HepG2 (cell line): Measurements from ENCODE around the gene LRIT1. TPM values are rescaled to one million over a fixed set of nuclear protein-coding genes. Genes with fewer than 3 reads are reported as not detected.

ENCODE experiments used
- ATAC-seq: fragments of 200-7000 bp; cut with Tn5 transposase; 3 replicates; pipeline ENCODE4 v1.9.1; 2020; ENCODE audit warnings: mild to moderate bottlenecking, moderate library complexity
- BruUV-seq: library from RNA; stranded (reverse); fragments of 400-500 nt; replicated peaks from 2 replicates; lab custom pipeline; 2021; lab: Mats Ljungman, UMichigan
- CTCF ChIA-PET: fragments of 300-600 bp; formaldehyde crosslinking; extraction: SDS; loops from one replicate; lab custom pipeline; 2021; ENCODE audit warnings: low total read pairs, inconsistent platforms, low intra/inter-chr PET ratio; lab: Yijun Ruan, JAX
- POLR2A ChIA-PET: fragments of 350-600 bp; sonication (Branson Sonifier 250); formaldehyde crosslinking; loops from one replicate; lab custom pipeline; 2020; ENCODE audit warnings: antibody characterized with exemption, inconsistent platforms; lab: Yijun Ruan, JAX
- DNase-seq: peaks from one replicate; pipeline ENCODE4 v3.0.0-alpha.2; 2015; ENCODE audit warnings: low spot score
- FAIRE-seq: peaks from 3 replicates; lab custom pipeline; 2011; peaks lifted over from hg19 to GRCh38; lab: Jason Lieb, UNC
- H2AFZ ChIP-seq: one replicate; pipeline ENCODE4 v1.6.1; 2011; ENCODE audit warnings: low read length, inconsistent platforms
- H3K27ac ChIP-seq: fragments of 300-600 bp; 3 replicates; pipeline ENCODE4 v1.8.0; 2011; ENCODE audit warnings: mixed run types, mild to moderate bottlenecking, mixed read lengths, low read length, inconsistent platforms; ENCODE audit not compliant: insufficient read depth; ENCODE audit errors: extremely low read length
- H3K27me3 ChIP-seq, 2 experiments: fragments of 200-600 bp in 1 of 2; 2 replicates in 1 of 2; 3 replicates in 1 of 2; pipeline versions ENCODE4 v1.6.0 to v1.8.0; 2011; ENCODE audit warnings: low read length in 2 of 2, mild to moderate bottlenecking in 2 of 2, moderate library complexity in 2 of 2, inconsistent platforms in 1 of 2; ENCODE audit not compliant: insufficient read depth in 2 of 2, control insufficient read depth in 1 of 2
- H3K36me3 ChIP-seq, 2 experiments: fragments of 200-600 bp in 1 of 2; replicated peaks in 1 of 2; 2 replicates in 1 of 2; 3 replicates in 1 of 2; pipeline versions ENCODE4 v1.5.1 to v1.8.0; 2011; ENCODE audit warnings: low read length in 2 of 2, inconsistent platforms in 1 of 2; ENCODE audit not compliant: insufficient read depth in 2 of 2, control insufficient read depth in 1 of 2
- H3K4me1 ChIP-seq: 2 replicates; pipeline ENCODE4 v1.5.1; 2012; ENCODE audit warnings: low read length, inconsistent platforms; ENCODE audit not compliant: insufficient read depth
- H3K4me2 ChIP-seq: 2 replicates; pipeline ENCODE4 v1.6.0; 2011; ENCODE audit warnings: low read depth, low read length, inconsistent platforms
- H3K4me3 ChIP-seq, 3 experiments: fragments of 200-600 bp in 1 of 3; sonication (generic), shearing (Covaris generic) in 1 of 3; replicated peaks in 1 of 3; 2 replicates each; pipeline ENCODE4 v1.5.1; 2011 to 2016; ENCODE audit warnings: low read length in 3 of 3, inconsistent platforms in 2 of 3, low read depth in 2 of 3, mild to moderate bottlenecking in 2 of 3, control low read depth in 1 of 3, mixed read lengths in 1 of 3; ENCODE audit not compliant: insufficient read depth in 1 of 3
- H3K79me2 ChIP-seq: one replicate; pipeline ENCODE4 v1.6.1; 2011; ENCODE audit warnings: low read length, inconsistent platforms; ENCODE audit not compliant: insufficient read depth
- H3K9ac ChIP-seq: 2 replicates; pipeline ENCODE4 v1.6.0; 2011; ENCODE audit warnings: mild to moderate bottlenecking, low read depth, low read length, inconsistent platforms; ENCODE audit not compliant: insufficient read depth
- H3K9me3 ChIP-seq: 2 replicates; pipeline ENCODE4 v1.5.1; 2012; ENCODE audit warnings: mild to moderate bottlenecking, low read length
- H4K20me1 ChIP-seq: 2 replicates; pipeline ENCODE4 v1.6.0; 2011; ENCODE audit warnings: inconsistent platforms, mild to moderate bottlenecking, low read length, moderate library complexity; ENCODE audit not compliant: insufficient read depth
- BRD4 ChIP-seq: sonication (generic); formaldehyde crosslinking; IDR thresholded peaks from 2 replicates; pipeline ENCODE4 v1.4.0; 2020; ENCODE audit warnings: missing genetic modification reagents
- CBX2 ChIP-seq, 2 experiments: fragments of 200-600 bp in 1 of 2; sonication (generic); formaldehyde crosslinking in 1 of 2; IDR thresholded peaks; 2 replicates each; pipeline versions ENCODE4 v1.7.0 to v1.8.1; 2018 to 2022; ENCODE audit warnings: low read depth in 2 of 2, low read length in 1 of 2, mild to moderate bottlenecking in 1 of 2, missing genetic modification reagents in 1 of 2
- MED13 ChIP-seq: sonication (generic); formaldehyde crosslinking; IDR thresholded peaks from 2 replicates; pipeline ENCODE4 v1.5.0; 2020; ENCODE audit warnings: missing genetic modification reagents
- NKX3-1 ChIP-seq: sonication (generic); formaldehyde crosslinking; IDR thresholded peaks from 2 replicates; pipeline ENCODE4 v1.5.0; 2020; ENCODE audit warnings: missing genetic modification reagents
- SOX6 ChIP-seq, 2 experiments: fragments of 450-650 bp in 1 of 2; sonication (generic) in 1 of 2; formaldehyde crosslinking in 1 of 2; IDR thresholded peaks; 2 replicates each; pipeline versions ENCODE4 v1.4.0 to v1.6.1; 2017 to 2020; ENCODE audit warnings: antibody characterized with exemption in 1 of 2, mild to moderate bottlenecking in 1 of 2, missing genetic modification reagents in 1 of 2
- SP2 ChIP-seq: sonication (generic); formaldehyde crosslinking; IDR thresholded peaks from 2 replicates; pipeline ENCODE4 v1.5.1; 2020; ENCODE audit warnings: mild to moderate bottlenecking, missing genetic modification reagents
- ZBTB7A ChIP-seq: sonication (generic); formaldehyde crosslinking; IDR thresholded peaks from 2 replicates; pipeline ENCODE4 v1.8.0; 2022; ENCODE audit warnings: mild to moderate bottlenecking, missing genetic modification reagents
- ZNF136 ChIP-seq: sonication (generic); formaldehyde crosslinking; IDR thresholded peaks from 2 replicates; pipeline ENCODE4 v1.8.1; 2022; ENCODE audit warnings: low read depth, mild to moderate bottlenecking, moderate library complexity, missing genetic modification reagents
- ZNF460 ChIP-seq: sonication (generic); formaldehyde crosslinking; IDR thresholded peaks from 2 replicates; pipeline ENCODE4 v1.5.1; 2020; ENCODE audit warnings: missing genetic modification reagents, mild to moderate bottlenecking, borderline replicate concordance
- ZNF557 ChIP-seq: sonication (generic); formaldehyde crosslinking; IDR thresholded peaks from 2 replicates; pipeline ENCODE4 v1.4.0; 2020; ENCODE audit warnings: missing genetic modification reagents
- ZNF616 ChIP-seq: sonication (generic); formaldehyde crosslinking; IDR thresholded peaks from 2 replicates; pipeline ENCODE4 v1.5.0; 2020; ENCODE audit warnings: low read depth, mild to moderate bottlenecking, missing genetic modification reagents
- WGBS: methylation state at CpG from one replicate; pipeline ENCODE4 v1.1.6; 2017; ENCODE audit warnings: low lambda C conversion rate; 5-methylcytosine and 5-hydroxymethylcytosine counted together
- in situ Hi-C: cut with HindIII; loops from 2 replicates; pipeline ENCODE4 v1.10.0; 2017; ENCODE audit warnings: low pct_unique_long_range_greater_than_20kb; ENCODE audit not compliant: extremely low pct_ligation_motif_present
- intact Hi-C: fragments of 100-400 bp; cut with micrococcal nuclease; formaldehyde crosslinking; loops from one replicate; pipeline ENCODE4 v1.10.0; 2022; ENCODE audit not compliant: unreplicated experiment
- polyA plus RNA-seq, 8 experiments: library from polyadenylated mRNA; depleted of rRNA in 3 of 8; stranded (reverse) in 7 of 8; unstranded in 1 of 8; fragments of >200 nt; fragmentation: Illumina TruSeq in 4 of 8; extraction: Trizol in 4 of 8; gene quantifications; 2 replicates each; pipeline versions ENCODE4 v1.2.1 to v1.2.3, GENCODE V29; 2011 to 2016; ENCODE audit warnings: low read depth in 4 of 8, missing spikeins in 1 of 8, mixed read lengths in 1 of 8; ENCODE audit not compliant: insufficient read depth in 1 of 8
- total RNA-seq, 5 experiments: library from RNA; depleted of rRNA; stranded (reverse); fragments of >200 nt; fragmentation: Illumina TruSeq; extraction: Trizol; gene quantifications; 2 replicates each; pipeline ENCODE4 v1.2.3, GENCODE V29; 2016; ENCODE audit warnings: low read depth in 1 of 5

LRIT1 gene
- total and polyA plus RNA-seq, 2 of the 13 experiments (the other 11 are each of a cell fraction or from before 2014, with no cell fraction given), result not detected

DNA sequence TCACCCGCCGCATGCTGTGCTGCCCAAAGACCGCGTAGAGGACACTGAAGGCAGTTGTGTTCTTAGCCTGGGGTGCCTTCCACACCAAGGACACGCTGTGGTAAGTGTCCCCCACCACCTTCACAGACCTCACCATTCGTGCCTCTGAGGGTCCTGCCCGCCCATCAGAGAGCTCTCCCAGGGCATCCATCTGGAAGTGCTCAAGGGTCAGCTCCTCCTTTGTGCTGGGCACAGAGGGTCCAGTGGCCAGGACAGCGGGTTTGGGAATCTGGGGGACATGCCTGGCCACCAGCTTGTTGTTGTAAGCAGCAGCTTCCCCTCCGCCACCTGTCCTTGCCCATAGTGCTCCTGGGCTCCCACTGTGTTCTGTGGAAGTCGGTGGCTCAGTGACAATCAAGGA lies 9.0 kb downstream of the LRIT1 start:
- in situ Hi-C loops, result no loop called here
- Histone ChIP-seq H3K79me2 (no peaks in the 10 kb centered on the region), H3K9me3 (no peaks in the 10 kb centered on the region), H3K36me3 (no peaks in the 10 kb centered on the region), H3K27ac (no peak overlapping the region), H3K4me3 (no peak overlapping the region), H4K20me1 (no peaks in the 10 kb centered on the region), H3K4me1 (no peaks in the 10 kb centered on the region), H2AFZ (no peak overlapping the region), H3K9ac (no peak overlapping the region)
- intact Hi-C loops, result no loop called here
- POLR2A ChIA-PET, result no interaction called here
- FAIRE-seq, result no peak
- BruUV-seq, result no TSS peak
- TF ChIP-seq MED13 (no peak), SP2 (CRISPR knock-in tag) (no peak), ZNF136 (CRISPR knock-in tag) (no peak), ZNF557 (CRISPR knock-in tag) (no peak)
- TF ChIP-seq, all 625 proteins: peak for 0
- CTCF ChIA-PET, result no interaction called here
- 12% methylated on average over 4 of the region's 10 CpGs for WGBS
- peaks cover 0 to 22% of the 10 kb centered on the region in 2 experiments; a peak in 2 of 5 replicates for H3K27me3 ChIP-seq
- no peak for DNase-seq
- H3K4me2 ChIP-seq, result no peak overlapping the region; the same call in 1 of the 2 replicates
- ATAC-seq, result no peak; the same call in 1 of the 3 replicates

DNA sequence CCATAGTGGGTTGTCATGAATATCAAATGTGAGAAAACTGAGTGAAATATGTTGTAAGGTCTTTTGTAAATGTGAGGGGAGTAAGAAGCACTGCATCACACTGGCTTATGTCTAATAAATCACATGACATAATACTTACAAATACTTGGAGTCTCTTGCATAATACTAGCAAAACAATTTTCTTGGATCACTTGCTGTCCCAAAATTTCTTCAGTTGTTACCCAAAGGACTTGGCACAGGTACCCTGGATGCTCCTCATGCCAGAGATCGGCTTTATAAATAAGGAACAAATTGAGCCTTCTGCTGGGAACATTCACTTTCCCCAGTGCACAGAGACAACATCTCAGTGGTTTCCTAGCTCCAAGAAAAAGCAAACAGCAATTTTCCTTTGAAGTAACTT lies 11.0 kb downstream of the LRIT1 start:
- WGBS, result 8% methylated on average over 1 of the region's 1 CpG
- ATAC-seq (no peak), FAIRE-seq (no peak)
- no peak overlapping the region for H3K27ac ChIP-seq
- TF ChIP-seq CBX2 (IDR thresholded peaks at IDR 0.05; ENCODE audit: low read depth, low read length), result no peak
- no peak for TF ChIP-seq CBX2 (CRISPR knock-in tag; IDR thresholded peaks at IDR 0.05; ENCODE audit: low read depth)
- no peak for TF ChIP-seq ZNF460 (CRISPR knock-in tag)
- TF ChIP-seq ZBTB7A (CRISPR knock-in tag), result no peak
- no peak for TF ChIP-seq ZNF616
- TF ChIP-seq SOX6 (IDR thresholded peaks at IDR 0.05), result no peak
- no peak for TF ChIP-seq SOX6 (CRISPR knock-in tag; IDR thresholded peaks at IDR 0.05)
- no peak for TF ChIP-seq BRD4
- TF ChIP-seq NKX3-1 (CRISPR knock-in tag), result no peak
- TF ChIP-seq, all 625 proteins: peak for 0
- intact Hi-C loops, result no loop called here
- in situ Hi-C loops, result no loop called here
- Histone ChIP-seq H3K36me3 (no peaks in the 10 kb centered on the region), H4K20me1 (no peaks in the 10 kb centered on the region), H3K4me3 (no peak overlapping the region), H3K4me2 (no peak overlapping the region), H3K4me1 (no peaks in the 10 kb centered on the region), H3K9ac (no peak overlapping the region), H3K79me2 (no peaks in the 10 kb centered on the region), H3K27me3 (peaks cover 0 to 20% of the 10 kb centered on the region in 2 experiments; a peak in 2 of 5 replicates), H3K9me3 (no peaks in the 10 kb centered on the region), H2AFZ (no peak overlapping the region)
- DNase-seq, result no peak
- ChIA-PET POLR2A (no interaction called here), CTCF (no interaction called here)
- BruUV-seq, result no TSS peak
